Neural cell (in vitro differentiated cells): ENCODE results near the gene GTF2H1. TPM values are rescaled to one million over a fixed set of nuclear protein-coding genes. Genes with fewer than 3 reads are reported as not detected.

Experiments used
- H2AFZ ChIP-seq: fragments of 200-600, 300-800 bp; sonication (generic), shearing (Covaris generic); 2 replicates; pipeline ENCODE4 v1.6.0; 2014; ENCODE audit warnings: low read depth, mild to moderate bottlenecking, antibody characterized with exemption, low read length, moderate library complexity
- H3F3A ChIP-seq: fragments of 200-600 bp; shearing (Covaris generic); 2 replicates; pipeline ENCODE4 v1.6.1; 2016; ENCODE audit warnings: mild to moderate bottlenecking, moderate library complexity, mixed read lengths, antibody characterized with exemption, low read length; ENCODE audit not compliant: insufficient read depth, poor library complexity, severe bottlenecking
- H3K27ac ChIP-seq: fragments of 200-600, 300-800 bp; sonication (generic), shearing (Covaris generic); 2 replicates; pipeline ENCODE4 v1.5.1; 2014; ENCODE audit warnings: mild to moderate bottlenecking, low read length, moderate library complexity
- H3K27me3 ChIP-seq: fragments of 300-800, 200-600 bp; sonication (generic), shearing (Covaris generic); 2 replicates; pipeline ENCODE4 v1.6.0; 2014; ENCODE audit warnings: mild to moderate bottlenecking, low read depth, low read length, moderate library complexity; ENCODE audit not compliant: insufficient read depth
- H3K36me3 ChIP-seq: fragments of 300-800, 200-600 bp; sonication (generic), shearing (Covaris generic); 2 replicates; pipeline ENCODE4 v1.5.1; 2014; ENCODE audit warnings: mild to moderate bottlenecking, antibody characterized with exemption, low read length, moderate library complexity; ENCODE audit not compliant: insufficient read depth
- H3K4me2 ChIP-seq: fragments of 300-800, 200-600 bp; sonication (generic), shearing (Covaris generic); 2 replicates; pipeline ENCODE4 v1.6.0; 2014; ENCODE audit warnings: mild to moderate bottlenecking, low read length
- H3K4me3 ChIP-seq: fragments of 300-800, 200-600 bp; sonication (generic), shearing (Covaris generic); 2 replicates; pipeline ENCODE4 v1.5.1; 2014; ENCODE audit warnings: mild to moderate bottlenecking, low read length, moderate library complexity
- H3K79me2 ChIP-seq: fragments of 200-600 bp; shearing (Covaris generic); replicated peaks from 2 replicates; pipeline ENCODE4 v1.6.0; 2014; ENCODE audit warnings: mild to moderate bottlenecking, low read length, moderate library complexity; ENCODE audit not compliant: insufficient read depth
- H3K9ac ChIP-seq: fragments of 300-800, 200-600 bp; sonication (generic), shearing (Covaris generic); 2 replicates; pipeline ENCODE4 v1.6.1; 2016; ENCODE audit warnings: mild to moderate bottlenecking, low read length, mixed read lengths
- H3K9me2 ChIP-seq: fragments of 200-600 bp; shearing (Covaris generic); 2 replicates; pipeline ENCODE4 v1.6.1; 2016; ENCODE audit warnings: mild to moderate bottlenecking, low read length, mixed read lengths; ENCODE audit not compliant: insufficient read depth
- H3K9me3 ChIP-seq: fragments of 200-600, 300-800 bp; sonication (generic), shearing (Covaris generic); 2 replicates; pipeline ENCODE4 v1.6.1; 2016; ENCODE audit warnings: mild to moderate bottlenecking, mixed run types, low read length, moderate library complexity, mixed read lengths
- H4K20me1 ChIP-seq: fragments of 200-600 bp; shearing (Covaris generic); 2 replicates; pipeline ENCODE4 v1.6.1; 2016; ENCODE audit warnings: mild to moderate bottlenecking, mixed run types; ENCODE audit not compliant: insufficient read depth
- EP300 ChIP-seq: fragments of 450-650 bp; conservative IDR thresholded peaks from 2 replicates; pipeline ENCODE4 v1.6.1; 2014; ENCODE audit warnings: antibody characterized with exemption, mild to moderate bottlenecking, moderate library complexity; ENCODE audit not compliant: poor library complexity, severe bottlenecking
- MXI1 ChIP-seq: fragments of 450-650 bp; conservative IDR thresholded peaks from 2 replicates; pipeline ENCODE4 v1.6.1; 2014; ENCODE audit warnings: antibody characterized with exemption, mild to moderate bottlenecking; ENCODE audit not compliant: poor library complexity, severe bottlenecking
- POLR2AphosphoS5 ChIP-seq: IDR thresholded peaks from 2 replicates; pipeline ENCODE4 v1.6.1; 2012
- RAD21 ChIP-seq: fragments of 450-650 bp; conservative IDR thresholded peaks from 2 replicates; pipeline ENCODE4 v1.6.1; 2014; ENCODE audit warnings: antibody characterized with exemption, mild to moderate bottlenecking, moderate library complexity
- SMC3 ChIP-seq: fragments of 450-650 bp; conservative IDR thresholded peaks from 2 replicates; pipeline ENCODE4 v1.6.1; 2014; ENCODE audit warnings: antibody characterized with exemption, mild to moderate bottlenecking, moderate library complexity; ENCODE audit not compliant: poor library complexity
- TAF1 ChIP-seq: IDR thresholded peaks from 2 replicates; pipeline ENCODE4 v1.6.1; 2012; ENCODE audit warnings: low read depth
- polyA plus RNA-seq: library from polyadenylated mRNA; depleted of rRNA; stranded (reverse); fragments of >200 nt; gene quantifications from 2 replicates; pipeline ENCODE4 v1.2.3, GENCODE V29; 2014
- TF ChIP-seq, protein P1 (sequence below): fragments of 450-650 bp; IDR thresholded peaks from 2 replicates; pipeline ENCODE4 v1.5.1; 2014; ENCODE audit warnings: antibody characterized with exemption, mild to moderate bottlenecking, moderate library complexity; ENCODE audit not compliant: poor library complexity, severe bottlenecking
- TF ChIP-seq, protein P2 (sequence below): IDR thresholded peaks from 2 replicates; pipeline ENCODE4 v1.6.1; 2012; ENCODE audit warnings: borderline replicate concordance

Gene GTF2H1
- polyA plus RNA-seq, 1 donor from 2014 or later, result 109 TPM

DNA sequence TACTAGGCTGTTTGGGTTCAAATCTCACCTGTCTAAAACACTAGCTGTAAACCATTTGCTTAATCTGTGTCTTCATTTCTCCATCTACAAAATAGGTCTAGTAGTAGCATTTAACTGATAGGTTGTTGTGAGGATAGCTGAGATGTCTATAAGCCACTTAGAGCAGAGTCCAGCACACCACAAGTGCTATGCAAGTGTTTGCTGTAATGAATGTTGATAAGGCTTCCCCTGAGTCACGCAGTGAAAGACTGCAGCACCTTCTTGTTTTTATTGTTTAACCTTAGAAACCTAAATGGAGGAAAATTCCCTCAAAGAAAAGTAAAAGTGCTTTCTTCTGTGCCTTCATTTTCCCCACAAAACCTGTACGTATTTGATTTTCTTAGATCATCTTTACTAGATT is 48.9 kb downstream of the GTF2H1 start:
- no peaks in the 10 kb centered on the region for H3K36me3 ChIP-seq
- H3K9ac ChIP-seq, result no peak overlapping the region
- no peaks in the 10 kb centered on the region for H4K20me1 ChIP-seq
- no peaks in the 10 kb centered on the region for H3K9me3 ChIP-seq
- no peak overlapping the region for H3K4me3 ChIP-seq
- H3K27ac ChIP-seq, result no peak overlapping the region
- no peak overlapping the region for H3K4me2 ChIP-seq
- TF ChIP-seq, protein P1, sequence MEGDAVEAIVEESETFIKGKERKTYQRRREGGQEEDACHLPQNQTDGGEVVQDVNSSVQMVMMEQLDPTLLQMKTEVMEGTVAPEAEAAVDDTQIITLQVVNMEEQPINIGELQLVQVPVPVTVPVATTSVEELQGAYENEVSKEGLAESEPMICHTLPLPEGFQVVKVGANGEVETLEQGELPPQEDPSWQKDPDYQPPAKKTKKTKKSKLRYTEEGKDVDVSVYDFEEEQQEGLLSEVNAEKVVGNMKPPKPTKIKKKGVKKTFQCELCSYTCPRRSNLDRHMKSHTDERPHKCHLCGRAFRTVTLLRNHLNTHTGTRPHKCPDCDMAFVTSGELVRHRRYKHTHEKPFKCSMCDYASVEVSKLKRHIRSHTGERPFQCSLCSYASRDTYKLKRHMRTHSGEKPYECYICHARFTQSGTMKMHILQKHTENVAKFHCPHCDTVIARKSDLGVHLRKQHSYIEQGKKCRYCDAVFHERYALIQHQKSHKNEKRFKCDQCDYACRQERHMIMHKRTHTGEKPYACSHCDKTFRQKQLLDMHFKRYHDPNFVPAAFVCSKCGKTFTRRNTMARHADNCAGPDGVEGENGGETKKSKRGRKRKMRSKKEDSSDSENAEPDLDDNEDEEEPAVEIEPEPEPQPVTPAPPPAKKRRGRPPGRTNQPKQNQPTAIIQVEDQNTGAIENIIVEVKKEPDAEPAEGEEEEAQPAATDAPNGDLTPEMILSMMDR, result no peak
- TF ChIP-seq EP300, result no peak
- no peak for TF ChIP-seq POLR2AphosphoS5
- TF ChIP-seq, protein P2, sequence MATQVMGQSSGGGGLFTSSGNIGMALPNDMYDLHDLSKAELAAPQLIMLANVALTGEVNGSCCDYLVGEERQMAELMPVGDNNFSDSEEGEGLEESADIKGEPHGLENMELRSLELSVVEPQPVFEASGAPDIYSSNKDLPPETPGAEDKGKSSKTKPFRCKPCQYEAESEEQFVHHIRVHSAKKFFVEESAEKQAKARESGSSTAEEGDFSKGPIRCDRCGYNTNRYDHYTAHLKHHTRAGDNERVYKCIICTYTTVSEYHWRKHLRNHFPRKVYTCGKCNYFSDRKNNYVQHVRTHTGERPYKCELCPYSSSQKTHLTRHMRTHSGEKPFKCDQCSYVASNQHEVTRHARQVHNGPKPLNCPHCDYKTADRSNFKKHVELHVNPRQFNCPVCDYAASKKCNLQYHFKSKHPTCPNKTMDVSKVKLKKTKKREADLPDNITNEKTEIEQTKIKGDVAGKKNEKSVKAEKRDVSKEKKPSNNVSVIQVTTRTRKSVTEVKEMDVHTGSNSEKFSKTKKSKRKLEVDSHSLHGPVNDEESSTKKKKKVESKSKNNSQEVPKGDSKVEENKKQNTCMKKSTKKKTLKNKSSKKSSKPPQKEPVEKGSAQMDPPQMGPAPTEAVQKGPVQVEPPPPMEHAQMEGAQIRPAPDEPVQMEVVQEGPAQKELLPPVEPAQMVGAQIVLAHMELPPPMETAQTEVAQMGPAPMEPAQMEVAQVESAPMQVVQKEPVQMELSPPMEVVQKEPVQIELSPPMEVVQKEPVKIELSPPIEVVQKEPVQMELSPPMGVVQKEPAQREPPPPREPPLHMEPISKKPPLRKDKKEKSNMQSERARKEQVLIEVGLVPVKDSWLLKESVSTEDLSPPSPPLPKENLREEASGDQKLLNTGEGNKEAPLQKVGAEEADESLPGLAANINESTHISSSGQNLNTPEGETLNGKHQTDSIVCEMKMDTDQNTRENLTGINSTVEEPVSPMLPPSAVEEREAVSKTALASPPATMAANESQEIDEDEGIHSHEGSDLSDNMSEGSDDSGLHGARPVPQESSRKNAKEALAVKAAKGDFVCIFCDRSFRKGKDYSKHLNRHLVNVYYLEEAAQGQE, result no peak
- TF ChIP-seq MXI1, result no peak
- no peak for TF ChIP-seq RAD21
- TF ChIP-seq TAF1, result no peak
- TF ChIP-seq SMC3, result no peak
- H2AFZ ChIP-seq, result no peak overlapping the region
- H3F3A ChIP-seq, result no peaks in the 10 kb centered on the region
- no peaks in the 10 kb centered on the region for H3K79me2 ChIP-seq
- H3K27me3 ChIP-seq, result no peaks in the 10 kb centered on the region
- H3K9me2 ChIP-seq, result no peaks in the 10 kb centered on the region

DNA sequence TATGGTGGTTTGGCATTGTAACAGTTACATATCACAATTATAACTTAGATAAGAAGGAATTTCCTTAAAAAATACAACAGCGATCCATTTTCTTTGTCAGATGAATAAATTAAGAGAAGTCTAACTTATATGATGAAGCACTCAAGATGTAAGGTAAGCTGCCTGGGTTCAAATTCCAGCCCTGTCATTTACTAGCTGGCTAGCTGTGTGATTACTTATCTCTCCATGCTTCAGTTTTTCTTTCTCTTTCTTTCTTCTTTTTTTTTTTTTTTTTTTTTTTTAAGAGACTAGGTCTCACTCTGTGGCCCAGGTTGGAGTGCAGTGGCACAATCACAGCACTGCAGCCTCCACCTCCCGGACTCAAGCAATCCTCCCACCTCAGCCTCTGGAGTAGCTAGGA is 49.8 kb downstream of the GTF2H1 start:
- no peaks in the 10 kb centered on the region for H3K9me2 ChIP-seq
- no peak overlapping the region for H3K4me3 ChIP-seq
- H3K9ac ChIP-seq, result no peak overlapping the region
- H3K27me3 ChIP-seq, result no peaks in the 10 kb centered on the region
- no peaks in the 10 kb centered on the region for H4K20me1 ChIP-seq
- H3K4me2 ChIP-seq, result no peak overlapping the region
- no peak for TF ChIP-seq TAF1
- TF ChIP-seq, protein P2, result no peak
- TF ChIP-seq, protein P1, result no peak
- no peak for TF ChIP-seq SMC3
- no peak for TF ChIP-seq EP300
- no peak for TF ChIP-seq POLR2AphosphoS5
- no peaks in the 10 kb centered on the region for H3K79me2 ChIP-seq
- no peak overlapping the region for H2AFZ ChIP-seq
- no peaks in the 10 kb centered on the region for H3K36me3 ChIP-seq
- H3F3A ChIP-seq, result no peaks in the 10 kb centered on the region
- no peaks in the 10 kb centered on the region for H3K9me3 ChIP-seq
- H3K27ac ChIP-seq, result no peak overlapping the region
